Measurements from ENCODE around the gene ATP5F1D. TPM values are rescaled to one million over a fixed set of nuclear protein-coding genes. Genes with fewer than 3 reads are reported as not detected.

Gene ATP5F1D
- total and polyA plus RNA-seq, 2 of the 13 experiments (the other 11 are each of a cell fraction or from before 2014, with no cell fraction given), result 39.4 to 78.7 TPM

- TF ChIP-seq ZSCAN21 (CRISPR knock-in tag; IDR thresholded peaks at IDR 0.05; ENCODE audit: borderline replicate concordance) (no peak; the same call in 1 of the 2 replicates), FOSL2 (CRISPR knock-in tag; IDR thresholded peaks at IDR 0.05) (peak; percentile 28; the same call in 1 of the 2 replicates), MTF1 (CRISPR knock-in tag; IDR thresholded peaks at IDR 0.05) (no peak), SOX5 (CRISPR knock-in tag; IDR thresholded peaks at IDR 0.05; ENCODE audit: borderline replicate concordance) (no peak), PLSCR1 (CRISPR knock-in tag; IDR thresholded peaks at IDR 0.05; ENCODE audit: borderline replicate concordance) (no peak), AKAP8 (CRISPR knock-in tag; IDR thresholded peaks at IDR 0.05) (peak; percentile 92), ZNF296 (CRISPR knock-in tag; conservative IDR thresholded peaks at IDR 0.05) (no peak), NFE2L2 (IDR thresholded peaks at IDR 0.05; ENCODE audit: low read length) (no peak), ZNF629 (CRISPR knock-in tag; conservative IDR thresholded peaks at IDR 0.05) (no peak), NCOA1 (CRISPR knock-in tag; IDR thresholded peaks at IDR 0.05) (no peak), AHDC1 (CRISPR knock-in tag; IDR thresholded peaks at IDR 0.05; ENCODE audit: borderline replicate concordance) (no peak), POLR2G (IDR thresholded peaks at IDR 0.05; ENCODE audit: low read depth, low read length) (peak; percentile 99), ZNF180 (CRISPR knock-in tag; IDR thresholded peaks at IDR 0.05; ENCODE audit: borderline replicate concordance, low read depth) (no peak), GABPB1 (CRISPR knock-in tag; IDR thresholded peaks at IDR 0.05) (peak; percentile 38), ZMYM4 (CRISPR knock-in tag; IDR thresholded peaks at IDR 0.05) (peak; percentile 38; the same call in 1 of the 2 replicates), SP2 (CRISPR knock-in tag; IDR thresholded peaks at IDR 0.05) (peak; percentile 70), KAT7 (CRISPR knock-in tag; IDR thresholded peaks at IDR 0.05; ENCODE audit: borderline replicate concordance) (no peak), ZSCAN12 (CRISPR knock-in tag; IDR thresholded peaks at IDR 0.05) (no peak), SETDB1 (CRISPR knock-in tag; IDR thresholded peaks at IDR 0.05; ENCODE audit: borderline replicate concordance) (no peak), CREB3 (CRISPR knock-in tag; IDR thresholded peaks at IDR 0.05) (no peak), PRMT3 (CRISPR knock-in tag; IDR thresholded peaks at IDR 0.05; ENCODE audit: borderline replicate concordance, low read depth) (no peak), TFDP1 (CRISPR knock-in tag; IDR thresholded peaks at IDR 0.05; ENCODE audit: borderline replicate concordance) (no peak)
Observed at GRCh38 chr19:1269065-1269477, 27.5 kb downstream of the ATP5F1D start, which contains the start of gene CIRBP (continued).

Data from HepG2 (cell line).